GM19467 (cell line): ENCODE results near the gene NSUN7.
A peak's percentile ranks its signal among the peaks of the same experiment; 100 is the strongest.
"Not testable (repeated sequence)": the region's sequence is repeated elsewhere in the genome, so short reads cannot be mapped to it uniquely, and the experiment has no call there.

Source experiments
- ATAC-seq: cut with Tn5 transposase; IDR thresholded peaks from one replicate; pipeline ENCODE4 v1.9.1; 2021; ENCODE audit warnings: mild to moderate bottlenecking, moderate library complexity; ENCODE audit not compliant: unreplicated experiment

The NSUN7 gene

GRCh38 chr4:40749717-40750460 is at the start of gene NSUN7:
NSUN7 (plus strand) TSS chr4:40749955; CDS start chr4:40750694, 739 bp downstream.
- no peak for ATAC-seq

GRCh38 chr4:40702137-40702799 is 47.5 kb upstream of the NSUN7 start:
- ATAC-seq, result no peak

- ATAC-seq, result no peak
Measured at GRCh38 chr4:40702800-40703151, 47.0 kb upstream of the NSUN7 start.

- no peak for ATAC-seq
Measured at GRCh38 chr4:40704073-40704472, 45.7 kb upstream of the NSUN7 start.

- ATAC-seq, result no peak
Measured at GRCh38 chr4:40710484-40711254, 39.1 kb upstream of the NSUN7 start.

- not testable (repeated sequence) for ATAC-seq
Measured at GRCh38 chr4:40713001-40713400, 36.8 kb upstream of the NSUN7 start.

GRCh38 chr4:40713798-40714197 is 36.0 kb upstream of the NSUN7 start:
- ATAC-seq, result no peak

- ATAC-seq, result no peak
Measured at GRCh38 chr4:40718586-40718985, 31.2 kb upstream of the NSUN7 start.

GRCh38 chr4:40719008-40719623 is 30.6 kb upstream of the NSUN7 start:
- ATAC-seq, result no peak

- ATAC-seq, result no peak
Measured at GRCh38 chr4:40720351-40720750, 29.4 kb upstream of the NSUN7 start.

- ATAC-seq, result no peak
Measured at GRCh38 chr4:40720916-40721315, 28.8 kb upstream of the NSUN7 start.

- ATAC-seq, result no peak
Measured at GRCh38 chr4:40721730-40722171, 28.0 kb upstream of the NSUN7 start.

- no peak for ATAC-seq
Measured at GRCh38 chr4:40722576-40723161, 27.1 kb upstream of the NSUN7 start.

GRCh38 chr4:40723728-40724127 is 26.0 kb upstream of the NSUN7 start:
- ATAC-seq, result no peak

GRCh38 chr4:40728333-40728732 is 21.4 kb upstream of the NSUN7 start:
- no peak for ATAC-seq

GRCh38 chr4:40729555-40729954 is 20.2 kb upstream of the NSUN7 start:
- ATAC-seq, result no peak

GRCh38 chr4:40730091-40730679 is 19.6 kb upstream of the NSUN7 start:
- ATAC-seq, result no peak

GRCh38 chr4:40731361-40731760 is 18.4 kb upstream of the NSUN7 start:
- no peak for ATAC-seq

- peak; percentile 62 for ATAC-seq
Measured at GRCh38 chr4:40731792-40732245, 17.9 kb upstream of the NSUN7 start.

GRCh38 chr4:40733752-40734151 is 16.0 kb upstream of the NSUN7 start:
- no peak for ATAC-seq
